CD4-positive, alpha-beta memory T cell (primary cell): ENCODE results near the gene INTS7. TPM values are rescaled to one million over a fixed set of nuclear protein-coding genes. Genes with fewer than 3 reads are reported as not detected.
"Not testable (repeated sequence)": the region's sequence is repeated elsewhere in the genome, so short reads cannot be mapped to it uniquely, and the experiment has no call there.

Experiments used
- CTCF ChIA-PET: fragments of 350-600 bp; sonication (Branson Sonifier 250); formaldehyde crosslinking; loops from one replicate; lab custom pipeline; 2021; ENCODE audit warnings: inconsistent platforms; ENCODE audit not compliant: partially characterized antibody; lab: Charles Lee
- POLR2A ChIA-PET: fragments of 350-600 bp; sonication (Branson Sonifier 250); formaldehyde crosslinking; loops from one replicate; lab custom pipeline; 2021; ENCODE audit not compliant: partially characterized antibody; lab: Charles Lee
- DNase-seq, 5 donors: peaks; one replicate each; pipeline versions ENCODE4 v3.0.0 to v3.0.0-alpha.2; 2020 to 2022; ENCODE audit warnings: mixed read lengths in 1 of 5
- H3K27ac ChIP-seq: one replicate; pipeline ENCODE4 v1.7.0; 2013; ENCODE audit warnings: low read depth, low read length
- H3K27me3 ChIP-seq: 2 replicates; pipeline ENCODE4 v1.7.0; 2013; ENCODE audit warnings: mild to moderate bottlenecking, low read length, moderate library complexity; ENCODE audit not compliant: insufficient read depth
- H3K36me3 ChIP-seq: 2 replicates; pipeline ENCODE4 v1.7.0; 2013; ENCODE audit warnings: mild to moderate bottlenecking, low read length, moderate library complexity; ENCODE audit not compliant: insufficient read depth
- H3K4me1 ChIP-seq: 2 replicates; pipeline ENCODE4 v1.7.0; 2013; ENCODE audit warnings: mild to moderate bottlenecking, low read length, moderate library complexity; ENCODE audit not compliant: insufficient read depth
- H3K4me3 ChIP-seq, 2 donors: one replicate each; pipeline ENCODE4 v1.7.0; 2013; ENCODE audit warnings: low read length in 2 of 2, mild to moderate bottlenecking in 1 of 2
- H3K9me3 ChIP-seq, 2 donors: one replicate each; pipeline ENCODE4 v1.7.0; 2013; ENCODE audit warnings: low read length in 2 of 2, control low read depth in 1 of 2; ENCODE audit not compliant: control insufficient read depth in 1 of 2
- H3K27ac Mint-ChIP-seq, 7 donors: one replicate each; pipeline ENCODE4 v1.8.0; 2020 to 2021; ENCODE audit warnings: mixed read lengths in 7 of 7, mild to moderate bottlenecking in 6 of 7, inconsistent platforms in 3 of 7, moderate library complexity in 3 of 7
- H3K27me3 Mint-ChIP-seq, 2 donors: one replicate each; pipeline ENCODE4 v1.8.0; 2020 to 2021; ENCODE audit warnings: mixed read lengths in 2 of 2
- H3K36me3 Mint-ChIP-seq, 2 donors: one replicate each; pipeline ENCODE4 v1.8.0; 2020 to 2021; ENCODE audit warnings: mixed read lengths in 2 of 2, inconsistent platforms in 1 of 2, mild to moderate bottlenecking in 1 of 2
- H3K4me1 Mint-ChIP-seq, 4 donors: one replicate each; pipeline ENCODE4 v1.8.0; 2020 to 2021; ENCODE audit warnings: mixed read lengths in 4 of 4, mild to moderate bottlenecking in 1 of 4
- H3K4me3 Mint-ChIP-seq, 8 donors: one replicate each; pipeline ENCODE4 v1.8.0; 2020 to 2021; ENCODE audit warnings: mixed read lengths in 8 of 8, mild to moderate bottlenecking in 7 of 8, moderate library complexity in 6 of 8, inconsistent platforms in 3 of 8
- H3K9me3 Mint-ChIP-seq, 8 donors: one replicate each; pipeline ENCODE4 v1.8.0; 2020 to 2021; ENCODE audit warnings: mixed read lengths in 8 of 8, mild to moderate bottlenecking in 5 of 8, inconsistent platforms in 3 of 8, moderate library complexity in 1 of 8
- intact Hi-C: fragments of 100-400 bp; cut with micrococcal nuclease; formaldehyde crosslinking; loops from one replicate; pipeline ENCODE4 v1.15.1; 2023
- polyA plus RNA-seq, 2 donors: library from polyadenylated mRNA; unstranded; fragments of 300-500 nt; fragmentation: Illumina TruSeq; gene quantifications; one replicate each; pipeline ENCODE4 v1.2.3, GENCODE V29; 2021
- total RNA-seq, 2 experiments: library from RNA; stranded (reverse); gene quantifications; one replicate each; pipeline ENCODE4 v1.2.3, GENCODE V29; 2021

The INTS7 gene
- total and polyA plus RNA-seq, 4 experiments from 2014 or later = 8.4 to 19.1 (median 10.9) TPM

DNA sequence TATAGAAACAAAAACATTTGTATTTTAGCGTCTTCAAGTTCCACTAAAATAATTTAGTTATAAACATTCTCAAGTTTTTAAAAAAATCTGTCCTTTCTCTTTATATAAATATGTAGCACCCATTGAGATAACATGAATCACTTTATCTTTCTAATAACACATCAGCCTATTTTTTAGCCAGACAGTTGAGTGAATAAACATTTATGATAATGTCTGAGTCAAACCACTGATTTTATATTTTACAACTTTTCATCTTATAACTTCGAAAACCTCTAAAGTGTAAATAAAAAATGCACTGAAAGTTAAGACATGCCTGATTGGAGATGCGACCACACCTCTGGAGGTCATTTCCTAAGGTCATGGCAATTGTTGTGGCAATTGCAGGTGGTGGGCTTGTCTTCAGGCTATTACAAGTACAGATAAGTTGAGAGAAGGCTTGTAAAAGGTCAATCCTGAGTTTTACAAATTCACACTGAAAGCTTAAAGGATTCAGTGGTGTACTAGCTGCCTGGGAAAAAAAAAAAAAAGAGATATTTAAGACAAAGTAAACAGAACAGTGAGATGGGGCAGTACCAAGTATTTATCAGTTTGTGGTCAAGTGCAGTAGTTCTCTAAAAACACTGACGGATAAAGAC, 67.0 kb downstream of the INTS7 start:
- Histone ChIP-seq H3K27ac (no peak overlapping the region), H3K9me3 (no peaks in the 10 kb centered on the region), H3K4me3 (no peak overlapping the region), H3K27me3 (no peaks in the 10 kb centered on the region), H3K36me3 (no peaks in the 10 kb centered on the region), H3K4me1 (no peaks in the 10 kb centered on the region)
- POLR2A ChIA-PET = no interaction called here
- peaks cover 0 to 5% (median 0%) of the 10 kb centered on the region in 8 donors for H3K9me3 Mint-ChIP-seq
- intact Hi-C loops = no loop called here
- H3K4me3 Mint-ChIP-seq = no peak overlapping the region
- CTCF ChIA-PET = no interaction called here
- no peak for DNase-seq
- no peaks in the 10 kb centered on the region for H3K27me3 Mint-ChIP-seq
- no peak overlapping the region for H3K27ac Mint-ChIP-seq
- peaks cover 35 to 44% of the 10 kb centered on the region in 2 donors for H3K36me3 Mint-ChIP-seq
- peaks cover 0 to 6% (median 0%) of the 10 kb centered on the region in 4 donors for H3K4me1 Mint-ChIP-seq

DNA sequence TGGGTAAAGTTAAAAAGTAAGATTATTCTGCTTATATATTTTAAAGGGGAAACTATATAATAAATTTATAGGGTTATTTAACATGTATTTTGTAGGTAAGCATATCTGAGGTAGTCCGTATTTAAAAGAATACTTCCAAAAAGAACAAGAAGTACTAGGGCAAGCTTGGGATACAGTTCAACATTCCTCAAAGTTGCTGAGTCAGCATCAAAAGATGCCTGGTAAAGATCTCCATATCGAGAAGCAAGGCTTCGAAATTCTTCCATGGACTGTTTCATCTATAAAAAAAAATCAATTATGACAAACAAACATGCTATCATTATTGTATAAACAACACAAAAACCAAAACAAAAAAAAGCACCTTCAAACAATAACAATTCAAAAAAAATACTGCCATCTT, 67.7 kb downstream of the INTS7 start:
- intact Hi-C loops = no loop called here
- no peak for DNase-seq
- H3K4me3 ChIP-seq = no peak overlapping the region
- POLR2A ChIA-PET = no interaction called here
- CTCF ChIA-PET = interaction anchor here (0.7 kb wide), 1 partner anchor 488 kb away, joined by 4 read pairs; no protein-coding TSS in a partner anchor
- no peaks in the 10 kb centered on the region for H3K9me3 ChIP-seq
- peaks cover 41 to 50% of the 10 kb centered on the region in 2 donors for H3K36me3 Mint-ChIP-seq
- H3K36me3 ChIP-seq = no peaks in the 10 kb centered on the region
- peaks cover 0 to 5% (median 0%) of the 10 kb centered on the region in 8 donors for H3K9me3 Mint-ChIP-seq
- no peak overlapping the region for H3K27ac ChIP-seq
- peak overlapping the region in 1 of 7 donors; percentile 66 for H3K27ac Mint-ChIP-seq
- H3K4me3 Mint-ChIP-seq = no peak overlapping the region
- peaks cover 0 to 6% (median under 1%) of the 10 kb centered on the region in 4 donors for H3K4me1 Mint-ChIP-seq
- H3K4me1 ChIP-seq = no peaks in the 10 kb centered on the region
- no peaks in the 10 kb centered on the region for H3K27me3 ChIP-seq
- no peaks in the 10 kb centered on the region for H3K27me3 Mint-ChIP-seq

DNA sequence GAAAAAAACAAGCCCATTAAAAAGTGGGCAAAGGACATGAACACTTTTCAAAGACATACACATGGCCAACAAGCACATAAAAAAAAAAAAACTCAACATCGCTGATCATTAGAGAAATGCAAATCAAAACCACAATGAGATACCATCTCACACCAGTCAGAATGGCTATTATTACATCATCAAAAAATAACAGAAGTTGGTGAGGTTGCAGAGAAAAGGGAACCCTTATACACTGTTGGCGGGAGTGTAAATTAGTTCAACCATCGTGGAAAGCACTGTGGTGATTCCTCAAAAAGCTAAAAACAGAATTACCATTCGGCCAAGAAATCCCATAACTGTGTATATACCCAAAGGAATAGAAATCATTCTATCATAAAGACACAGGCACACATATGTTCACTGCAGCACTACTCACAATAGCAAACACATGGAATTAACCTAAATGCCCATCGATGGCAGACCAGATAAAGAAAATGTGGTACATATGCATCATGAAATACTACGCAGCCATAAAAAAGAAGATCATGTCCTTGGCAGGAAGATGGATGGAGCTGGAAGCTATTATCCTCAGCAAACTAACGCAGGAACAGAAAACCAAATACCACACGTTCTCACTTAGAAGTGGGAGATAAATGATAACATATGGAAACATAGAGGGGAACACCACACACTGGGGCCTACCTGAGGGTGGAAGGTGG, 70.1 kb downstream of the INTS7 start:
- Histone ChIP-seq H3K4me3 (no peak overlapping the region), H3K9me3 (no peaks in the 10 kb centered on the region), H3K27ac (no peak overlapping the region), H3K4me1 (no peaks in the 10 kb centered on the region), H3K36me3 (no peaks in the 10 kb centered on the region), H3K27me3 (no peaks in the 10 kb centered on the region)
- H3K4me3 Mint-ChIP-seq = no peak overlapping the region
- peaks cover 0 to 5% (median 0%) of the 10 kb centered on the region in 8 donors for H3K9me3 Mint-ChIP-seq
- H3K4me1 Mint-ChIP-seq = peaks cover 0 to 2% (median 0%) of the 10 kb centered on the region in 4 donors
- H3K36me3 Mint-ChIP-seq = peaks cover 49 to 70% of the 10 kb centered on the region in 2 donors
- ChIA-PET CTCF (interaction anchor here (1.7 kb wide), 1 partner anchor 267 kb away, joined by 3 read pairs; no protein-coding TSS in a partner anchor), POLR2A (no interaction called here)
- intact Hi-C loops = no loop called here
- H3K27me3 Mint-ChIP-seq = no peaks in the 10 kb centered on the region
- no peak overlapping the region for H3K27ac Mint-ChIP-seq
- no peak for DNase-seq

DNA sequence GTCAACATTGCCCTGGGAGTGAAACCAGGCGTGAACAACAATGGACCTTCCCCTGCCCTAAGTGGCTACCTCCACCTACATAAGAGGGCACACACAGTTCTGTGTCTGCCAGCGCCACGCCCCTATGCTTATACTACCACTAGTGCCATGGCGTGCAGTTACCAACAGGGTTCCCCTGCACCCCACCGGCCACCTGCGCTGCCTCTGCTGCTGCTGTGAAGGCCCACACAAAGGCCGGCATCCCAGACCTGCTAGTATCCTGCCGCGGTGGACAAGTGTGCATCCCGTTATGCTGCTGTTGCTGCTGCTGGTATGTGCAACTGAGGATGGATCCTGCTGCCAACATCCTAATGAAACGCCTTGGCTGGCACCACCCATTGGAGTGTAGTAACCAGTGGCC, 75.7 kb downstream of the INTS7 start:
- Histone ChIP-seq H3K4me1 (no peaks in the 10 kb centered on the region), H3K9me3 (no peaks in the 10 kb centered on the region), H3K27ac (no peak overlapping the region), H3K4me3 (no peak overlapping the region), H3K36me3 (peaks cover 7% of the 10 kb centered on the region), H3K27me3 (no peaks in the 10 kb centered on the region)
- CTCF ChIA-PET = no interaction called here
- no peak for DNase-seq
- POLR2A ChIA-PET = no interaction called here
- Mint-ChIP-seq H3K4me3 (no peak overlapping the region), H3K9me3 (peaks cover 0 to 2% (median 0%) of the 10 kb centered on the region in 8 donors), H3K36me3 (peaks cover 45 to 69% of the 10 kb centered on the region in 2 donors), H3K4me1 (peaks cover 0 to 2% (median 0%) of the 10 kb centered on the region in 4 donors), H3K27ac (no peak overlapping the region), H3K27me3 (no peaks in the 10 kb centered on the region)
- intact Hi-C loops = no loop called here

DNA sequence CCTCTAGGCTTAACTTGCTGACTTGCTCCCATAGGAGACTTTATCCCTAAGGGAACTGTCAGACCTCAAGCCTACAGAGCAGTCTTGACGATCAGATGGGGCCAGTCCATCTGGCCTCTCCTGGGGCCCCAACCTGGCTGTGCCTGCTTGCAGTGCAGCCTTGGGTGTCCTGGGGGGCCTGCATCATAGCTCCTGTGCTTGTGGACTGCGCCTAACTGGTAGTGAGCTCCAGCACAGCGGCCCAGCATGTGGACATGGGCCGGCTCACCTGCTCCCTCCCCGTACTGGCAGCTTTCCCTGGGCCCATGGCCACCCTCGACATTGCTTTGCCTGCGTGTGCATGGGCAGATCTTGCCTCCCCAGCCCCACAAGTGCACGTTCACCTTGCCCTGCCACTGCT, 76.1 kb downstream of the INTS7 start:
- ChIA-PET CTCF (no interaction called here), POLR2A (no interaction called here)
- H3K9me3 ChIP-seq = no peaks in the 10 kb centered on the region
- H3K27ac Mint-ChIP-seq = no peak overlapping the region
- no peaks in the 10 kb centered on the region for H3K27me3 Mint-ChIP-seq
- H3K27me3 ChIP-seq = no peaks in the 10 kb centered on the region
- no peak overlapping the region for H3K4me3 Mint-ChIP-seq
- H3K9me3 Mint-ChIP-seq = peaks cover 0 to under 1% (median 0%) of the 10 kb centered on the region in 8 donors
- peaks cover 7% of the 10 kb centered on the region for H3K36me3 ChIP-seq
- intact Hi-C loops = no loop called here
- DNase-seq = no peak
- H3K4me3 ChIP-seq = no peak overlapping the region
- no peaks in the 10 kb centered on the region for H3K4me1 ChIP-seq
- no peak overlapping the region for H3K27ac ChIP-seq
- peaks cover 41 to 64% of the 10 kb centered on the region in 2 donors for H3K36me3 Mint-ChIP-seq
- H3K4me1 Mint-ChIP-seq = peaks cover 0 to 2% (median 0%) of the 10 kb centered on the region in 4 donors

DNA sequence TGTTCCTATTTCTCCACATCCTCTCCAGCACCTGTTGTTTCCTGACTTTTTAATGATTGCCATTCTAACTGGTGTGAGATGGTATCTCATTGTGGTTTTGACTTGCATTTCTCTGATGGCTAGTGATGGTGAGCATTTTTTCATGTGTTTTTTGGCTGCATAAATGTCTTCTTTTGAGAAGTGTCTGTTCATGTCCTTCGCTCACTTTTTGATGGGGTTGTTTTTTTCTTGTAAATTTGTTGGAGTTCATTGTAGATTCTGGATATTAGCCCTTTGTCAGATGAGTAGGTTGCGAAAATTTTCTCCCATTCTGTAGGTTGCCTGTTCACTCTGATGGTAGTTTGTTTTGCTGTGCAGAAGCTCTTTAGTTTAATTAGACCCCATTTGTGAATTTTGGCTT, 81.3 kb downstream of the INTS7 start:
- H3K27ac ChIP-seq, H3K27me3 ChIP-seq, H3K27ac Mint-ChIP-seq, H3K27me3 Mint-ChIP-seq, H3K9me3 Mint-ChIP-seq, H3K4me3 ChIP-seq, POLR2A ChIA-PET, H3K36me3 ChIP-seq, H3K4me3 Mint-ChIP-seq, DNase-seq, H3K4me1 Mint-ChIP-seq, intact Hi-C loops, H3K9me3 ChIP-seq, CTCF ChIA-PET: not testable (repeated sequence)
- H3K36me3 Mint-ChIP-seq = peaks cover 18 to 32% of the 10 kb centered on the region in 2 donors
- H3K4me1 ChIP-seq = peaks cover 10% of the 10 kb centered on the region

DNA sequence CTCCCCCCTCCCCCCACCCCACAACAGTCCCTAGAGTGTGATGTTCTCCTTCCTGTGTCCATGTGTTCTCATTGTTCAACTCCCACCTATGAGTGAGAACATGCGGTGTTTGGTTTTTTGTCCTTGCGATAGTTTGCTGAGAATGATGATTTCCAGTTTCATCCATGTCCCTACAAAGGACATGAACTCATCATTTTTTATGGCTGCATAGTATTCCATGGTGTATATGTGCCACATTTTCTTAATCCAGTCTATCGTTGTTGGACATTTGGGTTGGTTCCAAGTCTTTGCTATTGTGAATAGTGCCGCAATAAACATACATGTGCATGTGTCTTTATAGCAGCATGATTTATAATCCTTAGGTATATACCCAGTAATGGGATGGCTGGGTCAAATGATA, 81.8 kb downstream of the INTS7 start:
- CTCF ChIA-PET, H3K9me3 Mint-ChIP-seq, H3K4me3 ChIP-seq, H3K27ac ChIP-seq, H3K9me3 ChIP-seq, H3K27me3 ChIP-seq, H3K27ac Mint-ChIP-seq, POLR2A ChIA-PET, H3K27me3 Mint-ChIP-seq, H3K36me3 ChIP-seq, H3K4me1 Mint-ChIP-seq, H3K4me3 Mint-ChIP-seq, intact Hi-C loops, DNase-seq: not testable (repeated sequence)
- peaks cover 16 to 28% of the 10 kb centered on the region in 2 donors for H3K36me3 Mint-ChIP-seq
- peaks cover 11% of the 10 kb centered on the region for H3K4me1 ChIP-seq
